HL-60 (cell line): ENCODE measurements around the gene MYCBP.

Source experiments
- DNase-seq, 2 experiments: peaks; one replicate each; pipeline ENCODE4 v3.0.0-alpha.2; 2010 to 2020; ENCODE audit warnings: low read depth in 1 of 2, low spot score in 1 of 2
- H3K27ac ChIP-seq: fragments of 250-450 bp; sonication (Bioruptor Pico); replicated peaks from 2 replicates; pipeline ENCODE4 v1.5.1; 2020; ENCODE audit warnings: mild to moderate bottlenecking, moderate library complexity
- H3K27me3 ChIP-seq: fragments of 250-450 bp; sonication (Bioruptor Pico); 2 replicates; pipeline ENCODE4 v1.5.1; 2021; ENCODE audit warnings: mild to moderate bottlenecking, moderate library complexity; ENCODE audit not compliant: insufficient read depth, poor library complexity, severe bottlenecking
- H3K4me3 ChIP-seq: replicated peaks from 2 replicates; pipeline ENCODE4 v1.5.1; 2011; ENCODE audit warnings: mild to moderate bottlenecking, control low read depth, low read length; ENCODE audit not compliant: insufficient read depth
- GABPA ChIP-seq: IDR thresholded peaks from 2 replicates; pipeline ENCODE4 v1.6.1; 2012; ENCODE audit warnings: low read depth
- POLR2AphosphoS5 ChIP-seq: IDR thresholded peaks from 2 replicates; pipeline ENCODE4 v1.6.1; 2012; ENCODE audit warnings: low read depth
- SPI1 ChIP-seq: IDR thresholded peaks from 2 replicates; pipeline ENCODE4 v1.6.1; 2012; ENCODE audit warnings: low read depth, mild to moderate bottlenecking, borderline replicate concordance
- TF ChIP-seq, protein P1 (sequence below): IDR thresholded peaks from 2 replicates; pipeline ENCODE4 v1.6.1; 2012; ENCODE audit warnings: low read depth; ENCODE audit not compliant: insufficient replicate concordance
- TF ChIP-seq, protein P2 (sequence below): IDR thresholded peaks from one replicate; pipeline ENCODE4 v1.5.1; 2011; ENCODE audit warnings: low read length, control low read depth, inconsistent platforms; ENCODE audit not compliant: insufficient read depth

Gene MYCBP

DNA sequence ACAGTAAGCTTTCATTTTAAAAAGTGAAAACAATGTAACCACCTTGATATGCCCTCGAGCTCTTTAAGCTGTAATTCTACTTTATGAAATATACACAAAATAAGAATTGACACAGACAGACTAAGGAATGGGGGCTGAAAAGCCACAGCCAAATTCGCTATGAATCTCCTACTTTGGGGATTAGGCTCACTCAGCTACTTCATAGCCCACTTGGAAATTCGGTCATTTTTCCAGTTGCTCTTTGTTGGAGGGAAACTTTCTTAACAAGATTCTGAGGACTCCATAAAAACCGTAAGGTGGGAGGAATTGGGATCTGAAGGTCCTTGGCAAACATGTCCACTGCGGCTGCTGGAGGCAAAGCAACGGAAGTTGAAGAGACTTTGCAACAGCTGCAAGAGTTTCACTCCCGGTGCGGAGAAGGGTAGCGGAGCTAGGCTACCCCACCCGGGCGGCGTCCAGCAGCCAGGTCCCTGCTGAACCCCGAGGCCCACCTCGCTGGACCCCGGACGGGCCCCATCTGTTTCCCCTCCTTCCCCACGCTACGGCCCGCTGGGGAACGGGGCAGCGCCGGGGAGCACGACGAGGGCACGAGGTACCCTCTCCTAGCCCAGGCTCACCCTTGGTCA is 634 bp downstream of the MYCBP start:
- TF ChIP-seq GABPA (no peak), SPI1 (no peak; the same call in 1 of the 2 replicates), POLR2AphosphoS5 (no peak)
- TF ChIP-seq, protein P1, sequence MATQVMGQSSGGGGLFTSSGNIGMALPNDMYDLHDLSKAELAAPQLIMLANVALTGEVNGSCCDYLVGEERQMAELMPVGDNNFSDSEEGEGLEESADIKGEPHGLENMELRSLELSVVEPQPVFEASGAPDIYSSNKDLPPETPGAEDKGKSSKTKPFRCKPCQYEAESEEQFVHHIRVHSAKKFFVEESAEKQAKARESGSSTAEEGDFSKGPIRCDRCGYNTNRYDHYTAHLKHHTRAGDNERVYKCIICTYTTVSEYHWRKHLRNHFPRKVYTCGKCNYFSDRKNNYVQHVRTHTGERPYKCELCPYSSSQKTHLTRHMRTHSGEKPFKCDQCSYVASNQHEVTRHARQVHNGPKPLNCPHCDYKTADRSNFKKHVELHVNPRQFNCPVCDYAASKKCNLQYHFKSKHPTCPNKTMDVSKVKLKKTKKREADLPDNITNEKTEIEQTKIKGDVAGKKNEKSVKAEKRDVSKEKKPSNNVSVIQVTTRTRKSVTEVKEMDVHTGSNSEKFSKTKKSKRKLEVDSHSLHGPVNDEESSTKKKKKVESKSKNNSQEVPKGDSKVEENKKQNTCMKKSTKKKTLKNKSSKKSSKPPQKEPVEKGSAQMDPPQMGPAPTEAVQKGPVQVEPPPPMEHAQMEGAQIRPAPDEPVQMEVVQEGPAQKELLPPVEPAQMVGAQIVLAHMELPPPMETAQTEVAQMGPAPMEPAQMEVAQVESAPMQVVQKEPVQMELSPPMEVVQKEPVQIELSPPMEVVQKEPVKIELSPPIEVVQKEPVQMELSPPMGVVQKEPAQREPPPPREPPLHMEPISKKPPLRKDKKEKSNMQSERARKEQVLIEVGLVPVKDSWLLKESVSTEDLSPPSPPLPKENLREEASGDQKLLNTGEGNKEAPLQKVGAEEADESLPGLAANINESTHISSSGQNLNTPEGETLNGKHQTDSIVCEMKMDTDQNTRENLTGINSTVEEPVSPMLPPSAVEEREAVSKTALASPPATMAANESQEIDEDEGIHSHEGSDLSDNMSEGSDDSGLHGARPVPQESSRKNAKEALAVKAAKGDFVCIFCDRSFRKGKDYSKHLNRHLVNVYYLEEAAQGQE, result no peak
- TF ChIP-seq, protein P2, sequence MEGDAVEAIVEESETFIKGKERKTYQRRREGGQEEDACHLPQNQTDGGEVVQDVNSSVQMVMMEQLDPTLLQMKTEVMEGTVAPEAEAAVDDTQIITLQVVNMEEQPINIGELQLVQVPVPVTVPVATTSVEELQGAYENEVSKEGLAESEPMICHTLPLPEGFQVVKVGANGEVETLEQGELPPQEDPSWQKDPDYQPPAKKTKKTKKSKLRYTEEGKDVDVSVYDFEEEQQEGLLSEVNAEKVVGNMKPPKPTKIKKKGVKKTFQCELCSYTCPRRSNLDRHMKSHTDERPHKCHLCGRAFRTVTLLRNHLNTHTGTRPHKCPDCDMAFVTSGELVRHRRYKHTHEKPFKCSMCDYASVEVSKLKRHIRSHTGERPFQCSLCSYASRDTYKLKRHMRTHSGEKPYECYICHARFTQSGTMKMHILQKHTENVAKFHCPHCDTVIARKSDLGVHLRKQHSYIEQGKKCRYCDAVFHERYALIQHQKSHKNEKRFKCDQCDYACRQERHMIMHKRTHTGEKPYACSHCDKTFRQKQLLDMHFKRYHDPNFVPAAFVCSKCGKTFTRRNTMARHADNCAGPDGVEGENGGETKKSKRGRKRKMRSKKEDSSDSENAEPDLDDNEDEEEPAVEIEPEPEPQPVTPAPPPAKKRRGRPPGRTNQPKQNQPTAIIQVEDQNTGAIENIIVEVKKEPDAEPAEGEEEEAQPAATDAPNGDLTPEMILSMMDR, result no peak
- peak in 1 of 2 experiments; percentile 51 for DNase-seq
- Histone ChIP-seq H3K4me3 (peak overlapping the region; percentile 99), H3K27ac (peak overlapping the region; percentile 71), H3K27me3 (no peaks in the 10 kb centered on the region)

DNA sequence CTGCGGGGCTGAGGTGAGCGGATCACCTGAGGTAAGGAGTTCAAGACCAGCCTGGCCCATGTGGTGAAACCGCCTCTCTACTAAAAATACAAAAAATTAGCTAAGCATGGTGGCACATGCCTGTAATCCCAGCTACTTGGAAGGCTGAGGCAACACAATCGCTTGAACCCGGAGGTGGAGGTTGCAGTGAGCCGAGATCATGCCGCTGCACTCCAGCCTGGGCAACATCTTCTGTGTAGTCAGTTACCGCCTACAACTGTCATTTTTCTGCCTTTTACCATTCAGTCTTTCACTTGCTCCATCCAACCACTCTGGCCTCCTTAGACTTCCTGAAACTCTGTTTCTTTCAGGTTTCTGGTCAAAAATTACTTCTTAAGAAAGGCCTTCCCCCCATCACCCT is 2.2 kb downstream of the MYCBP start:
- H3K27me3 ChIP-seq, result no peaks in the 10 kb centered on the region
- TF ChIP-seq SPI1, result no peak
- TF ChIP-seq GABPA, result no peak
- TF ChIP-seq, protein P1, result no peak
- TF ChIP-seq POLR2AphosphoS5, result no peak
- TF ChIP-seq, protein P2, result no peak
- H3K27ac ChIP-seq, result no peak overlapping the region
- H3K4me3 ChIP-seq, result no peak overlapping the region
- DNase-seq, result peak in 1 of 2 experiments; percentile 23

DNA sequence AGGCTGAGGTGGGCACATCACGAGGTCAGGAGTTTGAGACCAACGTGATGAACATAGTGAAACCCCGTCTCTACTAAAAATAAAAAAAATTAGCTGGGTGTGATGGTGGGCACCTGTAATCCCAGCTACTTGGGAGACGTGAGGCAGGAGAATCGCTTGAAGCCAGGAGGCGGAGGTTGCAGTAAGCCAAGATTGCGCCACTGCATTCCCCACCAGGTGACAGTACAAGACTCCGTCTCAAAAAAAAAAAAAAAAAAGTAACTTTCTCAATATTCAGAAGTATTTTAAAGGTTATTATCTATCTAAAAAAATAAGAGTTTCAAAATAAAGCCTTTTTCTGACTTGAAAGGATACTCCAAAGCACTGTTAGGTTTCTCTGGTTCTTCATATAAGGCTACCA is 5.9 kb downstream of the MYCBP start:
- TF ChIP-seq GABPA (no peak), SPI1 (no peak), POLR2AphosphoS5 (no peak)
- TF ChIP-seq, protein P1, result no peak
- TF ChIP-seq, protein P2, result no peak
- Histone ChIP-seq H3K27me3 (no peaks in the 10 kb centered on the region), H3K27ac (no peak overlapping the region), H3K4me3 (no peak overlapping the region)
- DNase-seq, result no peak
